Ishikawa (cell line): ENCODE data around the gene P3H2.
A peak's percentile ranks its signal among the peaks of the same experiment; 100 is the strongest.

Source experiments
- CEBPB ChIP-seq: IDR thresholded peaks from 2 replicates; pipeline ENCODE4 v1.6.1; 2012
- CREB1 ChIP-seq: IDR thresholded peaks from 2 replicates; pipeline ENCODE4 v1.6.1; 2012; ENCODE audit warnings: low read depth
- EGR1 ChIP-seq: IDR thresholded peaks from 2 replicates; pipeline ENCODE4 v1.6.1; 2012
- EP300 ChIP-seq: IDR thresholded peaks from 2 replicates; pipeline ENCODE4 v1.6.1; 2012; ENCODE audit warnings: borderline replicate concordance
- FOXM1 ChIP-seq: IDR thresholded peaks from 2 replicates; pipeline ENCODE4 v1.6.1; 2012; ENCODE audit warnings: low read depth, borderline replicate concordance
- NFIC ChIP-seq: IDR thresholded peaks from 2 replicates; pipeline ENCODE4 v1.6.1; 2012
- RAD21 ChIP-seq: IDR thresholded peaks from 2 replicates; pipeline ENCODE4 v1.6.1; 2012; ENCODE audit warnings: low read depth
- TAF1 ChIP-seq: IDR thresholded peaks from 2 replicates; pipeline ENCODE4 v1.6.1; 2012; ENCODE audit warnings: low read depth, mild to moderate bottlenecking
- TCF12 ChIP-seq: IDR thresholded peaks from 2 replicates; pipeline ENCODE4 v1.6.1; 2012; ENCODE audit warnings: low read depth
- TEAD4 ChIP-seq: IDR thresholded peaks from 2 replicates; pipeline ENCODE4 v1.6.1; 2012
- YY1 ChIP-seq: IDR thresholded peaks from 2 replicates; pipeline ENCODE4 v1.6.1; 2012; ENCODE audit warnings: low read depth
- ZBTB7A ChIP-seq: IDR thresholded peaks from 2 replicates; pipeline ENCODE4 v1.6.1; 2012; ENCODE audit warnings: low read depth
- TF ChIP-seq, protein P1 (sequence below): IDR thresholded peaks from 2 replicates; pipeline ENCODE4 v1.6.1; 2012
- TF ChIP-seq, protein P2 (sequence below): IDR thresholded peaks from 2 replicates; pipeline ENCODE4 v1.6.1; 2012
- TF ChIP-seq, protein P3 (sequence below): IDR thresholded peaks from 2 replicates; pipeline ENCODE4 v1.6.1; 2012; ENCODE audit warnings: low read depth, mild to moderate bottlenecking

P3H2 gene

DNA sequence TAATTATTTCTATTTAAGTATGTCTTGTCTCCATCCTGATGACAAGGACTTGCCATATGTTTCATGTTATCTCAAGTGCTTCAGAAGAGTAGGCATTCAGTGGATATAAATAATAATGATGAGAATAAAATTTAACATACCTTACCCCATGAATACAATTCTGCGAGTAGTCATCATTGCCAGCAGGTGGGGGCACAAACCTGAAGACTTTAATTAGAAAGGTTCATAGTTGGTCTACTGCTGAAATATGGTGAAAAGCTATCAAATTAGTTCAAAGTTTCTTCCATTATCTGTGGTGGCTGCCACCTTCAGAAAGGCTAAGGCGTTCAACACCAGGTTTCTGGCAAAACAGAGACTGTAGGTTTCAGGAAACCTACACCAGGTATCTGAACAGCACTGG is 100.9 kb downstream of the P3H2 start:
- TF ChIP-seq CREB1: no peak
- TF ChIP-seq TCF12: no peak
- TF ChIP-seq, protein P1, sequence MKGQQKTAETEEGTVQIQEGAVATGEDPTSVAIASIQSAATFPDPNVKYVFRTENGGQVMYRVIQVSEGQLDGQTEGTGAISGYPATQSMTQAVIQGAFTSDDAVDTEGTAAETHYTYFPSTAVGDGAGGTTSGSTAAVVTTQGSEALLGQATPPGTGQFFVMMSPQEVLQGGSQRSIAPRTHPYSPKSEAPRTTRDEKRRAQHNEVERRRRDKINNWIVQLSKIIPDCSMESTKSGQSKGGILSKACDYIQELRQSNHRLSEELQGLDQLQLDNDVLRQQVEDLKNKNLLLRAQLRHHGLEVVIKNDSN: no peak
- TF ChIP-seq RAD21: peak; percentile 39; the same call in 1 of the 2 replicates
- TF ChIP-seq, protein P2, sequence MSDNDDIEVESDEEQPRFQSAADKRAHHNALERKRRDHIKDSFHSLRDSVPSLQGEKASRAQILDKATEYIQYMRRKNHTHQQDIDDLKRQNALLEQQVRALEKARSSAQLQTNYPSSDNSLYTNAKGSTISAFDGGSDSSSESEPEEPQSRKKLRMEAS: no peak
- no peak for TF ChIP-seq CEBPB
- no peak for TF ChIP-seq EP300

DNA sequence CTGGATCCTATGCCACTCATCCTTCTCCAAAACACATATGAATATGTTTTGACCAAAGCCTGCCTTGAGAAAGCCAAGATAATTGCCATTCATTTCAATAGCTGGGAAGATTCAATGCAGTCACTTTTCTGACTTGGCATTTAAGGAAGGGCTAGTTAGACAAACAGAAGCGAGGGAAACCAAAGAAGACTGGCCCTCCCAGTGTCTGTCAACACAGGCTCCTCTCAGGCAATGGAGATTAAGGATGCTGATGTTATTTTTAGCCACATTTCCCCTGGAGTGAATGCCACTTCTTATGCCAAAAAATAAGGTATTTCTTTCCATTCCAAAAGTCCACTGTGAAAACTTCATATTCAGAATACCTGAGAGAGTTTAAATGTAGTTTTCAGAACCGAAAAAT is 101.7 kb downstream of the P3H2 start:
- TF ChIP-seq CREB1: no peak
- no peak for TF ChIP-seq EGR1
- TF ChIP-seq CEBPB: no peak
- TF ChIP-seq YY1: no peak
- no peak for TF ChIP-seq FOXM1
- no peak for TF ChIP-seq ZBTB7A
- TF ChIP-seq, protein P3, sequence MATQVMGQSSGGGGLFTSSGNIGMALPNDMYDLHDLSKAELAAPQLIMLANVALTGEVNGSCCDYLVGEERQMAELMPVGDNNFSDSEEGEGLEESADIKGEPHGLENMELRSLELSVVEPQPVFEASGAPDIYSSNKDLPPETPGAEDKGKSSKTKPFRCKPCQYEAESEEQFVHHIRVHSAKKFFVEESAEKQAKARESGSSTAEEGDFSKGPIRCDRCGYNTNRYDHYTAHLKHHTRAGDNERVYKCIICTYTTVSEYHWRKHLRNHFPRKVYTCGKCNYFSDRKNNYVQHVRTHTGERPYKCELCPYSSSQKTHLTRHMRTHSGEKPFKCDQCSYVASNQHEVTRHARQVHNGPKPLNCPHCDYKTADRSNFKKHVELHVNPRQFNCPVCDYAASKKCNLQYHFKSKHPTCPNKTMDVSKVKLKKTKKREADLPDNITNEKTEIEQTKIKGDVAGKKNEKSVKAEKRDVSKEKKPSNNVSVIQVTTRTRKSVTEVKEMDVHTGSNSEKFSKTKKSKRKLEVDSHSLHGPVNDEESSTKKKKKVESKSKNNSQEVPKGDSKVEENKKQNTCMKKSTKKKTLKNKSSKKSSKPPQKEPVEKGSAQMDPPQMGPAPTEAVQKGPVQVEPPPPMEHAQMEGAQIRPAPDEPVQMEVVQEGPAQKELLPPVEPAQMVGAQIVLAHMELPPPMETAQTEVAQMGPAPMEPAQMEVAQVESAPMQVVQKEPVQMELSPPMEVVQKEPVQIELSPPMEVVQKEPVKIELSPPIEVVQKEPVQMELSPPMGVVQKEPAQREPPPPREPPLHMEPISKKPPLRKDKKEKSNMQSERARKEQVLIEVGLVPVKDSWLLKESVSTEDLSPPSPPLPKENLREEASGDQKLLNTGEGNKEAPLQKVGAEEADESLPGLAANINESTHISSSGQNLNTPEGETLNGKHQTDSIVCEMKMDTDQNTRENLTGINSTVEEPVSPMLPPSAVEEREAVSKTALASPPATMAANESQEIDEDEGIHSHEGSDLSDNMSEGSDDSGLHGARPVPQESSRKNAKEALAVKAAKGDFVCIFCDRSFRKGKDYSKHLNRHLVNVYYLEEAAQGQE: no peak
- TF ChIP-seq TCF12: no peak
- no peak for TF ChIP-seq NFIC
- no peak for TF ChIP-seq TAF1
- TF ChIP-seq TEAD4: no peak

DNA sequence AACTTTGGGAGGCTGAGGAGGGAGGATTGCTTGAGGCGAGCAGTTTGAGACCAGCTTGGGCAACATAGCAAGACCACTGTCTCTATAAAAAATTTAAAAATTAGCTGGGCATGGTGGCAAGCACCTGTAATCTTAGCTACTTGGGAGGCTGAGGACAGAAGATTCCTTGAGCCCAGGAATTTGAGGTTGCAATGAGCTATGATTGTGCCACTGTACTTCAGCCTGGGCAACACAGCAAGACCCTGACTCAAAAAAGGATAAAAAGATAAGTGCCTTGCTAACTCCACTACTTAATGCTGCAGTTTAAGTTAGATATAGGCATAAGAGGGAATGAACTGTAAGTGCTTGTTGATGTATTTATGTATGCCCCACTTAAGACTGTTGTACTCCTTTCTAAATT is 102.2 kb downstream of the P3H2 start:
- no peak for TF ChIP-seq RAD21
- TF ChIP-seq CEBPB: no peak
- TF ChIP-seq CREB1: no peak
- TF ChIP-seq FOXM1: no peak
- TF ChIP-seq EP300: no peak
- TF ChIP-seq, protein P3: no peak
- TF ChIP-seq, protein P1: no peak
- no peak for TF ChIP-seq TEAD4
- TF ChIP-seq TAF1: no peak
- TF ChIP-seq EGR1: no peak

DNA sequence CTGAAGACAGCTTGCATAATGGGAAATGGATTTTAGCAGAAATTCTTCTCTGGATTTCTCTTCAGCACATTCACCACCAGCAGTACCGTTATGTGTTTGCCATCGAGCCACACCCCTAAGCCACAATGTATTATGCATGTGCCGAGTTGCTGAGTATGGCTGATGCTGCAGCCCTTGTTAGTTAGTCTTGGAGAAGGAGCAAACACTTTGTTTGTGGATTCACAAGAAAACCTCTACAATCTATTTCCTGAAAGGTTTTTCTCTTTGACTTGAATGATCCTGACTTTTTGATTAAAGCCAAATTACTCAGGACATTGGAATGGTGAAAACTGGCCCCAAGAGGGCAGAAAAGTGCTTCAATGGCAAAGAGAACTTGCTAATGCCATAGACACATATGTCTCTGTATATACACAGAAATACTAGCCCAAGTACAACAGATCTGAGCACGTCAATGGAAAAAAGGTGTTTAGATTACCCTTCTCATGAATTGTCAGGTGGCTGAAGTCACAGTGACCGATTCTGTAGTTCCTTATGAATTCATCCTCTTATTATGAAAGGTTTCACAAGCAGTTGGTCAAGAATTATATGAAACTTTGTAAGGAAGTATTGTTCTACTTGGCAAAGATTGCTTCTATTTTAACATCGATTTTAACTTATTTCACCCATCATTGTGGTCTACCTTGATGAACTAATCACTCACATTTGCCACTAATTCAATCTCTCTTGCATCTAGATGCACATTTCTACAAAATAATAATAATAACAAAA is 103.0 kb downstream of the P3H2 start:
- TF ChIP-seq TAF1: no peak
- peak; percentile 92 for TF ChIP-seq RAD21
- no peak for TF ChIP-seq EP300

DNA sequence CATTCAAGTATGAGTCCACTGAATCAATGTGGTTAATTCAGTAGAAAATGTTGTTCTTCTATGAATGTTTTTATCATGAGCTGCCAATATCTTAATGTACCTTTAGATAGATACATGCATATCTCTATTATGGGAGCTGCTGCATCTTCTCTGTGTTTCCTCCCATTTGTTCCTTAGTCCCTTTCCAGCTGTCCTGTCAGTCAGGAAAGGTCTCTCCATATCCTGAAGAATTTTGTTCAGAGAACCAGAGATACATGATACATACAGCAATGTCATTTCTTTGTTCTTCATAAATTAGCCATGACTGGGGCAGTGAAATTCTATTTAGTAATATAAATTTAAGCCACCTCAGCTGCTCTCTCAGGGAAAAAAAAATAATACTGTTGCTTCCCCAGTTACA is 103.7 kb downstream of the P3H2 start:
- TF ChIP-seq FOXM1: no peak
- TF ChIP-seq CREB1: no peak
- TF ChIP-seq, protein P1: no peak
- TF ChIP-seq CEBPB: no peak
- no peak for TF ChIP-seq RAD21
- no peak for TF ChIP-seq YY1
- no peak for TF ChIP-seq EP300
- TF ChIP-seq ZBTB7A: no peak
- TF ChIP-seq, protein P3: no peak
- TF ChIP-seq EGR1: no peak
- TF ChIP-seq NFIC: no peak
